Measurements from ENCODE around the gene ITGA1. TPM values are rescaled to one million over a fixed set of nuclear protein-coding genes. Genes with fewer than 3 reads are reported as not detected.

ITGA1 gene
- total RNA-seq, 1 donor from 2014 or later: 84.4 TPM

DNA sequence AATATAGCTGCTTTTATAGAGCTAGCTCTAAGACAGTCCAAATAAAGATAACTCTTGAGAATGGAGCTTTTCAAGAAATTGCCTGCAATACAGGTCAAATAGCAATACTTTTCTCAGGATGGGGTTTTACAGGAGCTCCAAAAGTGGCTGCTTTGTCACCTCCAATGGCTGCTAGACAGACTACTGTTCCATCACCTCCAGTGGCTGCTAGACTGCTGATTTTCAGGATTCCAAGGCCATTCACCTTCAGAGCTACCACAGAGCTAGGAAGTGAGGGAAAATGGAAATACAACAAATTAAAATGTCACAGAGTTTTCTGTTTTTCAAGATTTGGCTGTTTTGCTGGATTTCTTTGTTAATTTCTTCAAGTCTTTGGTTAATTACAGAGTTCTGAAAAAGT is 8.5 kb upstream of the ITGA1 start:
- Histone ChIP-seq H3K27me3 (ENCODE audit: low read depth) (no peaks in the 10 kb centered on the region), H3K4me3 (no peak overlapping the region), H3K4me1 (peaks cover 6% of the 10 kb centered on the region), H3K9me3 (no peaks in the 10 kb centered on the region), H3K36me3 (no peaks in the 10 kb centered on the region), H3K27ac (no peak overlapping the region)
- intact Hi-C loops (cut with DNase I): no loop called here
- DNase-seq (no peak), ATAC-seq (no peak)
- TF ChIP-seq, protein P1, sequence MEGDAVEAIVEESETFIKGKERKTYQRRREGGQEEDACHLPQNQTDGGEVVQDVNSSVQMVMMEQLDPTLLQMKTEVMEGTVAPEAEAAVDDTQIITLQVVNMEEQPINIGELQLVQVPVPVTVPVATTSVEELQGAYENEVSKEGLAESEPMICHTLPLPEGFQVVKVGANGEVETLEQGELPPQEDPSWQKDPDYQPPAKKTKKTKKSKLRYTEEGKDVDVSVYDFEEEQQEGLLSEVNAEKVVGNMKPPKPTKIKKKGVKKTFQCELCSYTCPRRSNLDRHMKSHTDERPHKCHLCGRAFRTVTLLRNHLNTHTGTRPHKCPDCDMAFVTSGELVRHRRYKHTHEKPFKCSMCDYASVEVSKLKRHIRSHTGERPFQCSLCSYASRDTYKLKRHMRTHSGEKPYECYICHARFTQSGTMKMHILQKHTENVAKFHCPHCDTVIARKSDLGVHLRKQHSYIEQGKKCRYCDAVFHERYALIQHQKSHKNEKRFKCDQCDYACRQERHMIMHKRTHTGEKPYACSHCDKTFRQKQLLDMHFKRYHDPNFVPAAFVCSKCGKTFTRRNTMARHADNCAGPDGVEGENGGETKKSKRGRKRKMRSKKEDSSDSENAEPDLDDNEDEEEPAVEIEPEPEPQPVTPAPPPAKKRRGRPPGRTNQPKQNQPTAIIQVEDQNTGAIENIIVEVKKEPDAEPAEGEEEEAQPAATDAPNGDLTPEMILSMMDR (IDR thresholded peaks at IDR 0.05): no peak

DNA sequence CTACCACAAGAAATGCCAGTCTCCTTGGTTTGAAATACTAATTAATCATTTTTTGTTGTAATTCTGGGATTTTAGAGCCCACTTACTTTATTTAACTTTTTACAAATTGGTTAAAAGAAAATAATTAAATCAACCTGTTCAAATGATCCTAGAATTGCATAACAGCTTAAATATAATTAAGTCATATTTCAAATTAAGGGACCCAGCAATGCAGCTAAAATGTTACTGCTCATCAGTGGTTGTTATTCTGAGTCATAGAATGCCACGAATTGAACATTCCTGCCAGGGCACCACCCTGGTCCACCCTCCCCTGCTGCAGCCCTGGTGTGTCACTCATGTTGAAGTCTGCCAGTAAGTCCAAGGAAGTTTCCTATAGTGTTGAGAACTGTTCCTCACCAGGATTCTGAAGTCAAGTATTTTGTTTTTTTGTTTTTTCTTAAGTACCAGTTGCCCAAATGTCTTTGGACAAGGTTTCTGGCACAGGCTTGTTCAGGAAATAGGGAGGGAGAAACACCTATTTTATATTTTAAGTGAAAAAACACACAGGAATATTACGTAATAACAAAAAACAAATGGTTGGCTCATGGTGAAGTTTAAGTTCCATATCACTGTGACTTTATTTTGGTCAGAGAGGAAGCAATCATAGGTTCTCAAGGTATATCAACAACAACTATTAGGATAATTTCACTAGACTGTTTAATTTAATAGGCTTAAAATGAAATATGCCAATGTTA is 4.3 kb upstream of the ITGA1 start:
- intact Hi-C loops (cut with DNase I): no loop called here
- Histone ChIP-seq H3K4me3 (no peak overlapping the region), H3K9me3 (no peaks in the 10 kb centered on the region), H3K27ac (no peak overlapping the region), H3K36me3 (no peaks in the 10 kb centered on the region), H3K27me3 (ENCODE audit: low read depth) (no peaks in the 10 kb centered on the region), H3K4me1 (peaks cover 10% of the 10 kb centered on the region)
- TF ChIP-seq, protein P1 (IDR thresholded peaks at IDR 0.05): no peak
- ATAC-seq: no peak
- DNase-seq: no peak

DNA sequence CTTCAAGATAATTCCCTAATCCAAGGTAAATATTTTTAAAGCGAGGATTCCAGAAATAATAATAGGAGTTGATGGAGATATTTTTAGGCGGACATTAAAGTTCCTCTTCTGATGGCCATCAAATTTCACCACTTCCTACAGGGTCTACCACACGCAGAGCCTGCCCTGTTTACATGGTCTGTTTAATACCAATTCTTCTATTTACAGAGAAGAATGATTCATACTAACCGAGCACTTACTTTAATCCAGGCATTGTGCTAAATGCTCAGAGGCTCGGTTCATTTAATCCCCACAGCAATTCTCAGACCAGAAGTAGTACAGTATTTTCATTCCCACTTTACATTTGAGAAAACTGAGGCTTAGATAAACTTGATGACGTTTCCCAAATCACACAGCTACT is 3.0 kb upstream of the ITGA1 start:
- DNase-seq (no peak), ATAC-seq (no peak)
- Histone ChIP-seq H3K4me3 (no peak overlapping the region), H3K27me3 (ENCODE audit: low read depth) (no peaks in the 10 kb centered on the region), H3K36me3 (no peaks in the 10 kb centered on the region), H3K4me1 (peaks cover 10% of the 10 kb centered on the region), H3K9me3 (no peaks in the 10 kb centered on the region), H3K27ac (no peak overlapping the region)
- TF ChIP-seq, protein P1 (IDR thresholded peaks at IDR 0.05): no peak
- intact Hi-C loops (cut with DNase I): loop anchor here (5.0 kb wide), 1 partner anchor 133 kb away; no protein-coding TSS in a partner anchor

DNA sequence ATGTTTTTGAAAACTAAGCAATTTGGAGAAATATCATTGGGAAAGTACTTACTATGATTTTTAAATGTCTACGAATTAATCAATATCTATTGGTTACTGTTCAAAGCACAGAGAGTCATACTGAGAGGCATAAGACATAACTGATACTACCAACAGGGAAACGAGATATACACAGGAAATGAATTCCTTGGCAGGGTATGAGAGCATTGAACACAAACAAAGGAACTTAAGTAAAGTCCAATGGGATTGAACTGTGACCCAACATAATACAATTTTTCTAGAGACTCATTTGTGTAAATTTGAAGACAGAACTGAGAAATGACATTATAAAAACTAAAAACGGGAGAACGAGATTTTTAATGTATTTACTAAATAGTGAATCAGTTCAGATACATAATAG is 1.3 kb upstream of the ITGA1 start:
- no peaks in the 10 kb centered on the region for H3K36me3 ChIP-seq
- DNase-seq: no peak
- no peaks in the 10 kb centered on the region for H3K27me3 ChIP-seq (ENCODE audit: low read depth)
- H3K4me1 ChIP-seq: peaks cover 10% of the 10 kb centered on the region
- H3K27ac ChIP-seq: peak overlapping the region; percentile 91
- ATAC-seq: no peak
- TF ChIP-seq, protein P1 (IDR thresholded peaks at IDR 0.05): no peak
- no peaks in the 10 kb centered on the region for H3K9me3 ChIP-seq
- no peak overlapping the region for H3K4me3 ChIP-seq
- intact Hi-C loops (cut with DNase I): loop anchor here (5.0 kb wide), 1 partner anchor 131 kb away; no protein-coding TSS in a partner anchor

DNA sequence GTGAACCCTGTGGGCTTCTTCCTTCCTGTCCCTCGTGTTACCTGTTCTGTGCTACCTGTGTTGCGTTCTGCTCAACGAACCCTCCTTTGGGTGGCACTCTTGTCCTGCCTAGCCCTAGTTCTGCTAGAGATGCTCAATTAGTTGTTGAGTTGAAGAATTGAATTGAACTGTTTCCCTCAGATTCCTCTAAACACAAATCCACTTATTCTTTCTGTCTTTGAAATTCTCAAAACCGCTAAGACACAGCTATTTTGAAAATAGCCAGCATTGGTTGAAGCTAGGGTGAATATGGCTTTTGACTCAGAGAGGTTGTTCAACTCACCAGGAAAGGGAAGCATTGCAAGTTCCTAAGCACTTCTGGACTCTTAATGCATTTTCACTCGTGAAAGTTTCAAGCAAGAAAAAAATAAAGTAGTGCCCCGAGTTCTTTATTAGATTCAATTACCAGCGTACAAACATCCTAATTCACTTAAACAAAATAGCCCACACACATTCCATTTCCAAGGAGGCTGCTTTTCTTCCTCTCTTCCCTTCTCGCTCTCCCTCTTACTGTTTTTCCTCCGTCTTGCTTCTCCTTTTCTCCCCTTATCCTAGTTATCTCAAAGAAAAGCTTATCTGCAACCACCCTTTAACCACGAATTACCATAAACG is 642 bp upstream of the ITGA1 start:
- no peaks in the 10 kb centered on the region for H3K36me3 ChIP-seq
- TF ChIP-seq, protein P1 (IDR thresholded peaks at IDR 0.05): peak; percentile 34
- peak overlapping the region; percentile 91 for H3K27ac ChIP-seq
- intact Hi-C loops (cut with DNase I): loop anchor here (5.0 kb wide), 1 partner anchor 130 kb away; no protein-coding TSS in a partner anchor
- peaks cover 10% of the 10 kb centered on the region for H3K4me1 ChIP-seq
- ATAC-seq (peak; percentile 71 to 83), DNase-seq (peak; percentile 32)
- H3K27me3 ChIP-seq (ENCODE audit: low read depth): no peaks in the 10 kb centered on the region
- H3K4me3 ChIP-seq: peak overlapping the region; percentile 72
- no peaks in the 10 kb centered on the region for H3K9me3 ChIP-seq

Data from lower lobe of right lung (tissue), 2 donors.